ENCODE data around the gene RASA3. TPM values are rescaled to one million over a fixed set of nuclear protein-coding genes. Genes with fewer than 3 reads are reported as not detected.

The RASA3 gene
- total RNA-seq, 1 donor from 2014 or later: 17.3 TPM

DNA sequence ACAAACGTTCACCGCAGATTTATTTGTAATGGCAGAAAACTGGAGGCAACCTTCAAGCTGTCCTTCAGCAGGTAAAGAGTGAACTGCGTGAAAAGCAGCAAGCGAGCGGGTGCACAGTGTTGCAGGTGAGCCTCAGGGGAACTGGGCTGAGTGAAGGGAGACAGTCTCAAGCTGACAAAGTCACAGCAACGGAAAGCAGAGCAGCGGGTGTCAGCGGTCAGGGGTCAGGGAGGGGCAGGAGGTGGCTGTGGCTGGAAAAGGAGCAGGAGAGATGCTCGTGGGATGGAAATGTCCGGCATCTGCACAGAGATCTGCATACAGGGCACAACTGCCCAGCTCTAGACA lies 8.5 kb upstream of the RASA3 start:
- H3K27ac ChIP-seq: no peak overlapping the region
- intact Hi-C loops (cut with DNase I): no loop called here
- DNase-seq: no peak
- no peaks in the 10 kb centered on the region for H3K27me3 ChIP-seq
- no peaks in the 10 kb centered on the region for H3K36me3 ChIP-seq
- peaks cover 13% of the 10 kb centered on the region for H3K4me1 ChIP-seq
- no peaks in the 10 kb centered on the region for H3K9me3 ChIP-seq
- ATAC-seq: no peak
- TF ChIP-seq, protein P1, sequence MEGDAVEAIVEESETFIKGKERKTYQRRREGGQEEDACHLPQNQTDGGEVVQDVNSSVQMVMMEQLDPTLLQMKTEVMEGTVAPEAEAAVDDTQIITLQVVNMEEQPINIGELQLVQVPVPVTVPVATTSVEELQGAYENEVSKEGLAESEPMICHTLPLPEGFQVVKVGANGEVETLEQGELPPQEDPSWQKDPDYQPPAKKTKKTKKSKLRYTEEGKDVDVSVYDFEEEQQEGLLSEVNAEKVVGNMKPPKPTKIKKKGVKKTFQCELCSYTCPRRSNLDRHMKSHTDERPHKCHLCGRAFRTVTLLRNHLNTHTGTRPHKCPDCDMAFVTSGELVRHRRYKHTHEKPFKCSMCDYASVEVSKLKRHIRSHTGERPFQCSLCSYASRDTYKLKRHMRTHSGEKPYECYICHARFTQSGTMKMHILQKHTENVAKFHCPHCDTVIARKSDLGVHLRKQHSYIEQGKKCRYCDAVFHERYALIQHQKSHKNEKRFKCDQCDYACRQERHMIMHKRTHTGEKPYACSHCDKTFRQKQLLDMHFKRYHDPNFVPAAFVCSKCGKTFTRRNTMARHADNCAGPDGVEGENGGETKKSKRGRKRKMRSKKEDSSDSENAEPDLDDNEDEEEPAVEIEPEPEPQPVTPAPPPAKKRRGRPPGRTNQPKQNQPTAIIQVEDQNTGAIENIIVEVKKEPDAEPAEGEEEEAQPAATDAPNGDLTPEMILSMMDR (IDR thresholded peaks at IDR 0.05): no peak
- no peak overlapping the region for H3K4me3 ChIP-seq

DNA sequence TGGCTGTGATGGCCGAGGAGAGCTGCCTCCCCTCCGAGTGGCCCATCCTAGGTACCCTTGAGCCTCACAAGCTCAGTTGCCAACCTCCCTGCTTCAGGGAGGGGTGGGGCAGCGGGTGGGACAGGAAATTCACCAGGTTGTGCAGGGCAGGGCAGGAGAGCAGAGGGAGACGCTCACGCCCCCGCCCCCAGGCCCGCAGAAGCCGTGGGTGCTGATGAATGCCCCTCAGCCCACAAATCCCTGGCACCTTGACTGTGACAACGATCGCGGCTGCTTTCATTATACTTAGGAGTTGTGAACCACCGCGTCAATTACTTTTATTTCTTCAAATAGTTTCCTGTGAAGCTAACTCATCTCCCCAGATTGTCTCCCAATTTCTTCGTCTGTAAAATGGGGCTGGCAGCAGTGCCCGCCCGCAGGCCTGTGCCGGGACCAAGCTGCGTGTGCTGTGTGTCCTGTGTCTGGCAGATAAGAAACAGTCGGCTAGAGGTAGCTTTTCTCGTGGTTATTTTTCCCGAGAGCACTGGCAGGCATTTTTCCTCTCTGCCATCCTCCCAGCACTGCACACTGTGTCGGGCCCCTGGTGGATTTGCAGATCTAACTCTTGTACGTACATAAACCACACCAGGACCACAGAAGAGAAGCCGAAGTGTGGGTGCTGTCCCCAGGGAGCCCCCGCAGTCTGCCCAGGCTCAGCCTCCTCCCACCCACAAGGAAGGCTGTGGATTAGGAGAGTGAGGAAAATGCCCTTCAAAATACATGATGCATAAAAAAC lies 7.9 kb upstream of the RASA3 start:
- H3K36me3 ChIP-seq: no peaks in the 10 kb centered on the region
- TF ChIP-seq, protein P1 (IDR thresholded peaks at IDR 0.05): no peak
- no peak overlapping the region for H3K27ac ChIP-seq
- DNase-seq (no peak), ATAC-seq (no peak)
- no peaks in the 10 kb centered on the region for H3K9me3 ChIP-seq
- H3K27me3 ChIP-seq: no peaks in the 10 kb centered on the region
- H3K4me1 ChIP-seq: peaks cover 13% of the 10 kb centered on the region
- H3K4me3 ChIP-seq: no peak overlapping the region
- intact Hi-C loops (cut with DNase I): no loop called here

DNA sequence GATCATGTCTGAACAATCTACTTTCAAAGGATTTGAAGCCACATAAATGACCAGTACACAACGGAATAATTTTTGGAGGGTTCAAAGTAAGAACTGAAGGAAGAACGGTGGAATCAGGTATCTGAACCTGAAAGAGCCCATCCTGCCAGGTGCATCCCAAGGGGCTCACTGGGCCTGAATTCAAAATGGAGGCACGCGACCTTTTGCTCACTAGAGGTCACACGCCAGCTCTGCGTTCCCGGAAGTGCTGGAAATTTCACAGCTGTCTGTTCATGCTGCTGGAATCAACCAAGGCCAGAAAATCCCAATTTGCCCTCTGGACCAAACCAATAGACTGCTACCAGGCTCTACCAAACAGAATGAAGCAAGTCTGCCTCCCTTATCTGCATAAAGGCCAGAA lies 4.2 kb upstream of the RASA3 start:
- ATAC-seq (no peak), DNase-seq (peak; percentile 37)
- H3K27ac ChIP-seq: no peak overlapping the region
- H3K36me3 ChIP-seq: no peaks in the 10 kb centered on the region
- H3K27me3 ChIP-seq: no peaks in the 10 kb centered on the region
- TF ChIP-seq, protein P1 (IDR thresholded peaks at IDR 0.05): no peak
- intact Hi-C loops (cut with DNase I): no loop called here
- H3K9me3 ChIP-seq: no peaks in the 10 kb centered on the region
- no peak overlapping the region for H3K4me3 ChIP-seq
- no peaks in the 10 kb centered on the region for H3K4me1 ChIP-seq

DNA sequence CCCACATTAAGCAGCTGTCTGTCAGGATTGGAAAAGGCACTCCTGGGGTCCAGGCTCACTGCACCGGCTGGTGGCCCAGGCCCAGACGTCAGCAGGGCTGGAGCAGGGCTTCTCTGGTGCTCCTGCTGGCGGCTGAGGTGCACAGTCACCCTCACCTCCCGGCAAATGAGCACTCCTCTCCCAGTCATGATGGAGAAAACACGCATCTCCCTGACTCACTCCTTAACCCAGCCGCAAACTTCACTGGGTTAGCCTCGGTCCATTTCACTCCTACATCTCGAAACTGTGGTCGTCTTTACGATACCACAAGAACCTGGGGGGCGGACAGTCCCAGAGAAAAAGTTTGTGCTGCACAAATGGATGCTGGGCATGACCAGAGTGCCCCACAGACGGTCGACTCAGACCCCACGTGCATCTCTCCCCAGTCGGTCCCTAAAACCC lies 3.3 kb upstream of the RASA3 start:
- no peak overlapping the region for H3K27ac ChIP-seq
- H3K9me3 ChIP-seq: no peaks in the 10 kb centered on the region
- TF ChIP-seq, protein P1 (IDR thresholded peaks at IDR 0.05): no peak
- peaks cover under 1% of the 10 kb centered on the region for H3K4me1 ChIP-seq
- no peaks in the 10 kb centered on the region for H3K36me3 ChIP-seq
- DNase-seq: peak; percentile 36
- no peaks in the 10 kb centered on the region for H3K27me3 ChIP-seq
- intact Hi-C loops (cut with DNase I): no loop called here
- H3K4me3 ChIP-seq: no peak overlapping the region
- ATAC-seq: no peak

DNA sequence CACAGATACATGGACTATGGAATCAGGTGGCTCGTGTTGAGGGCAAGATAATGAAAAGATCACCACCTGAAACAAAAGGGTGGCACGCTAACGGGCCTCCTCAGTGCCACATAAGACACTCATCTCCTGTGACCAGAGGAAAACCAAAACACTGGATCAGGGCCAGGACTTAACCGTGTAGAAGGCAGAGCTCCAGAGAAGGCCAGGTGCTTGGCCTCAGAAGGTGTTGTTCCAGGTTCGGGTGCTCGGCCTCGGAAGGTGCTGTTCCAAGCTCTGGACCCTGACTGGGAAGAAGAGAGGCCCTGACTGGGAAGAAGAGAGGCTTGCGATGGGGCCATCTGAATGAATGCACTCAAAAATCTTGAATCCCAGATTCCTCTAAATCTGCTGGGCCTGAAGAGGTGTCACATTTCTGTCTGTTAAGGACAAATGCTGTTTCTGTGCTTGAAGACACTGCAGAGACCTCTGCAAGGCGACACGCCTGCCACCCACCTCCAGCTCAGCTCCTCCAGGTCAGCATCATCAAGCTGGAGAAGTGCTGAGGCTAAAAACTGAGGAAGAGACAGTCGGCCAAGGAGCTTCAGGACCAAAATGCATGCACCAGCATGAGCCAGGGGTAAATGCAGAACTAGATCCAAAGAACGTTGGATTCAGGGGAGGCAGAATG lies 2.7 kb upstream of the RASA3 start:
- Histone ChIP-seq H3K4me1 (peaks cover 7% of the 10 kb centered on the region), H3K36me3 (no peaks in the 10 kb centered on the region), H3K27me3 (no peaks in the 10 kb centered on the region), H3K9me3 (no peaks in the 10 kb centered on the region), H3K4me3 (no peak overlapping the region), H3K27ac (no peak overlapping the region)
- no peak for DNase-seq
- intact Hi-C loops (cut with DNase I): no loop called here
- TF ChIP-seq, protein P1 (IDR thresholded peaks at IDR 0.05): no peak
- ATAC-seq: no peak

Data from upper lobe of right lung (tissue), 1 donor.